H1 (cell line): Measurements from ENCODE around the gene FXYD5. TPM values are rescaled to one million over a fixed set of nuclear protein-coding genes. Genes with fewer than 3 reads are reported as not detected.

Source experiments
- CEBPB ChIP-seq: IDR thresholded peaks from 2 replicates; pipeline ENCODE4 v1.6.1; 2012; ENCODE audit warnings: low read depth, low read length
- polyA plus RNA-seq, 7 experiments: library from polyadenylated mRNA; depleted of rRNA in 3 of 7; stranded (reverse) in 5 of 7; unstranded in 2 of 7; fragments of >200 nt in 5 of 7; fragments of 200-250 nt in 2 of 7; gene quantifications; 1 replicate in 5 of 7; 2 replicates in 1 of 7; 4 replicates in 1 of 7; pipeline versions ENCODE4 v1.2.1 to v1.2.3, GENCODE V29; 2011 to 2013; ENCODE audit warnings: missing spikeins in 2 of 7, mixed read lengths in 2 of 7
- total RNA-seq: library from RNA; stranded (reverse); fragmentation: NEBNext Ultra II Directional; extraction: Animal tissue kit (Norgen Biotek cat#: 25700); gene quantifications from 2 replicates; pipeline ENCODE4 v1.2.1, GENCODE V29; 2021
- TF ChIP-seq, protein P1 (sequence below): fragments of 300-600 bp; sonication (generic); IDR thresholded peaks from 2 replicates; pipeline ENCODE4 v1.7.1; 2012; ENCODE audit warnings: low read length, moderate library complexity, mild to moderate bottlenecking, inconsistent platforms; ENCODE audit not compliant: insufficient replicate concordance

Gene FXYD5
- total and polyA plus RNA-seq, 2 of the 8 experiments (the other 6 are each of a cell fraction or from before 2014, with no cell fraction given) = 99.0 to 191 TPM

DNA sequence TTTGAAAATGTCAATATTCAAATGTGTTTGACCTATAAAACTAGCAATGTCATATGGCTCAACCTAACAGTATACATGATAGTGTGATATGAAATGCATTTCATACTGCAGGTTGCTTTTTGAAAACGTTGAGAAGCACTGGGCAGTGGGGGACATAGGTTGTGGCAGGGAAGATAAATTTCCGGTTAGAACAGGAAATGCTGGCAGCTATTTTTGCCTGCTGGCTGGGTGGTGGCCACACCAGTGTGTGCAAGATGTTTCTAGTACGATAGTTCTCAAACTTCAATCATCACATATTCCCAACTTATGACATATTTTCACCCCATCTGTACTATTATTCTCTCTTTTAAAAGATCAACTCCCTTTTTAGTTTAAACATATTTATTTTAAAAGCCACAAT is 17.2 kb downstream of the FXYD5 start (continued):
- TF ChIP-seq, protein P1, sequence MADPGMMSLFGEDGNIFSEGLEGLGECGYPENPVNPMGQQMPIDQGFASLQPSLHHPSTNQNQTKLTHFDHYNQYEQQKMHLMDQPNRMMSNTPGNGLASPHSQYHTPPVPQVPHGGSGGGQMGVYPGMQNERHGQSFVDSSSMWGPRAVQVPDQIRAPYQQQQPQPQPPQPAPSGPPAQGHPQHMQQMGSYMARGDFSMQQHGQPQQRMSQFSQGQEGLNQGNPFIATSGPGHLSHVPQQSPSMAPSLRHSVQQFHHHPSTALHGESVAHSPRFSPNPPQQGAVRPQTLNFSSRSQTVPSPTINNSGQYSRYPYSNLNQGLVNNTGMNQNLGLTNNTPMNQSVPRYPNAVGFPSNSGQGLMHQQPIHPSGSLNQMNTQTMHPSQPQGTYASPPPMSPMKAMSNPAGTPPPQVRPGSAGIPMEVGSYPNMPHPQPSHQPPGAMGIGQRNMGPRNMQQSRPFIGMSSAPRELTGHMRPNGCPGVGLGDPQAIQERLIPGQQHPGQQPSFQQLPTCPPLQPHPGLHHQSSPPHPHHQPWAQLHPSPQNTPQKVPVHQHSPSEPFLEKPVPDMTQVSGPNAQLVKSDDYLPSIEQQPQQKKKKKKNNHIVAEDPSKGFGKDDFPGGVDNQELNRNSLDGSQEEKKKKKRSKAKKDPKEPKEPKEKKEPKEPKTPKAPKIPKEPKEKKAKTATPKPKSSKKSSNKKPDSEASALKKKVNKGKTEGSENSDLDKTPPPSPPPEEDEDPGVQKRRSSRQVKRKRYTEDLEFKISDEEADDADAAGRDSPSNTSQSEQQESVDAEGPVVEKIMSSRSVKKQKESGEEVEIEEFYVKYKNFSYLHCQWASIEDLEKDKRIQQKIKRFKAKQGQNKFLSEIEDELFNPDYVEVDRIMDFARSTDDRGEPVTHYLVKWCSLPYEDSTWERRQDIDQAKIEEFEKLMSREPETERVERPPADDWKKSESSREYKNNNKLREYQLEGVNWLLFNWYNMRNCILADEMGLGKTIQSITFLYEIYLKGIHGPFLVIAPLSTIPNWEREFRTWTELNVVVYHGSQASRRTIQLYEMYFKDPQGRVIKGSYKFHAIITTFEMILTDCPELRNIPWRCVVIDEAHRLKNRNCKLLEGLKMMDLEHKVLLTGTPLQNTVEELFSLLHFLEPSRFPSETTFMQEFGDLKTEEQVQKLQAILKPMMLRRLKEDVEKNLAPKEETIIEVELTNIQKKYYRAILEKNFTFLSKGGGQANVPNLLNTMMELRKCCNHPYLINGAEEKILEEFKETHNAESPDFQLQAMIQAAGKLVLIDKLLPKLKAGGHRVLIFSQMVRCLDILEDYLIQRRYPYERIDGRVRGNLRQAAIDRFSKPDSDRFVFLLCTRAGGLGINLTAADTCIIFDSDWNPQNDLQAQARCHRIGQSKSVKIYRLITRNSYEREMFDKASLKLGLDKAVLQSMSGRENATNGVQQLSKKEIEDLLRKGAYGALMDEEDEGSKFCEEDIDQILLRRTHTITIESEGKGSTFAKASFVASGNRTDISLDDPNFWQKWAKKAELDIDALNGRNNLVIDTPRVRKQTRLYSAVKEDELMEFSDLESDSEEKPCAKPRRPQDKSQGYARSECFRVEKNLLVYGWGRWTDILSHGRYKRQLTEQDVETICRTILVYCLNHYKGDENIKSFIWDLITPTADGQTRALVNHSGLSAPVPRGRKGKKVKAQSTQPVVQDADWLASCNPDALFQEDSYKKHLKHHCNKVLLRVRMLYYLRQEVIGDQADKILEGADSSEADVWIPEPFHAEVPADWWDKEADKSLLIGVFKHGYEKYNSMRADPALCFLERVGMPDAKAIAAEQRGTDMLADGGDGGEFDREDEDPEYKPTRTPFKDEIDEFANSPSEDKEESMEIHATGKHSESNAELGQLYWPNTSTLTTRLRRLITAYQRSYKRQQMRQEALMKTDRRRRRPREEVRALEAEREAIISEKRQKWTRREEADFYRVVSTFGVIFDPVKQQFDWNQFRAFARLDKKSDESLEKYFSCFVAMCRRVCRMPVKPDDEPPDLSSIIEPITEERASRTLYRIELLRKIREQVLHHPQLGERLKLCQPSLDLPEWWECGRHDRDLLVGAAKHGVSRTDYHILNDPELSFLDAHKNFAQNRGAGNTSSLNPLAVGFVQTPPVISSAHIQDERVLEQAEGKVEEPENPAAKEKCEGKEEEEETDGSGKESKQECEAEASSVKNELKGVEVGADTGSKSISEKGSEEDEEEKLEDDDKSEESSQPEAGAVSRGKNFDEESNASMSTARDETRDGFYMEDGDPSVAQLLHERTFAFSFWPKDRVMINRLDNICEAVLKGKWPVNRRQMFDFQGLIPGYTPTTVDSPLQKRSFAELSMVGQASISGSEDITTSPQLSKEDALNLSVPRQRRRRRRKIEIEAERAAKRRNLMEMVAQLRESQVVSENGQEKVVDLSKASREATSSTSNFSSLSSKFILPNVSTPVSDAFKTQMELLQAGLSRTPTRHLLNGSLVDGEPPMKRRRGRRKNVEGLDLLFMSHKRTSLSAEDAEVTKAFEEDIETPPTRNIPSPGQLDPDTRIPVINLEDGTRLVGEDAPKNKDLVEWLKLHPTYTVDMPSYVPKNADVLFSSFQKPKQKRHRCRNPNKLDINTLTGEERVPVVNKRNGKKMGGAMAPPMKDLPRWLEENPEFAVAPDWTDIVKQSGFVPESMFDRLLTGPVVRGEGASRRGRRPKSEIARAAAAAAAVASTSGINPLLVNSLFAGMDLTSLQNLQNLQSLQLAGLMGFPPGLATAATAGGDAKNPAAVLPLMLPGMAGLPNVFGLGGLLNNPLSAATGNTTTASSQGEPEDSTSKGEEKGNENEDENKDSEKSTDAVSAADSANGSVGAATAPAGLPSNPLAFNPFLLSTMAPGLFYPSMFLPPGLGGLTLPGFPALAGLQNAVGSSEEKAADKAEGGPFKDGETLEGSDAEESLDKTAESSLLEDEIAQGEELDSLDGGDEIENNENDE = no peak
- no peak for TF ChIP-seq CEBPB
